ENCODE measurements around the gene POLD4.

The POLD4 gene

DNA sequence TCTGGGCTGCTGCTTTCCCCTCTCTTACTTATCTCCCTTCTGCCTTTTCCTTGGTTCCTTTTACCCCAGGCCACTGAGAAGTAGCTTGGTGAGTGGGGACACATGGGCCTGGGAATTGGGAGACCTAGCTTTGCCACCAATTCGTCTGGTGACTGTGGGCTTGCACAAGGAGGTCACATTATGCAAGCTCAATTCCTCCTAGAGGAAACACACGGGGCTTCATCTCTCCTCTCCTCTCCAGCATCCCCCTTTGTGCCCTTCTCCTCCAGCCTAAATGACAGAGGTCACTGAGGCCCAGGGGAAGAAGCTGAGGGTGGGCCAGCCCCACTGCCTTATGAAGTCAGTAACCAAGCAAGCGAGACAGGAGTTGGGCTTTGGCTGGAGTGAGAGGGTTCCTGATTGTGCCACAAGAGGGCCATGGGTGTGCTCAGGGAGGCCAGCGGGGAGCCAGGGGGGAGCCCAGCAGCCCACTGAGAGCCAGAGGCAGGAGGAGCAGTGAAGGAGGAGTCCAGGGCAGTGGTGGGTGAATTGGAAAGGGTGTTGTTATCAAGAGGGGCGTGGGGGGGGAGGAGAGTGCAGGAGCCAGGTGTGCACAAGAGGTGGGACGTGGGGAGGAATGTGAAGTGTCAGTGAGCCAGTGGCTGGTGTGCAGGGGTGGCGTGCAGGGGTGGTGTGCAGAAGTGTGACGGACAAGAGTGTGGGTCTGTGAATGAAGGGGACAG lies 18.0 kb upstream of the POLD4 start:
- no peak for DNase-seq (ENCODE audit: low spot score)

DNA sequence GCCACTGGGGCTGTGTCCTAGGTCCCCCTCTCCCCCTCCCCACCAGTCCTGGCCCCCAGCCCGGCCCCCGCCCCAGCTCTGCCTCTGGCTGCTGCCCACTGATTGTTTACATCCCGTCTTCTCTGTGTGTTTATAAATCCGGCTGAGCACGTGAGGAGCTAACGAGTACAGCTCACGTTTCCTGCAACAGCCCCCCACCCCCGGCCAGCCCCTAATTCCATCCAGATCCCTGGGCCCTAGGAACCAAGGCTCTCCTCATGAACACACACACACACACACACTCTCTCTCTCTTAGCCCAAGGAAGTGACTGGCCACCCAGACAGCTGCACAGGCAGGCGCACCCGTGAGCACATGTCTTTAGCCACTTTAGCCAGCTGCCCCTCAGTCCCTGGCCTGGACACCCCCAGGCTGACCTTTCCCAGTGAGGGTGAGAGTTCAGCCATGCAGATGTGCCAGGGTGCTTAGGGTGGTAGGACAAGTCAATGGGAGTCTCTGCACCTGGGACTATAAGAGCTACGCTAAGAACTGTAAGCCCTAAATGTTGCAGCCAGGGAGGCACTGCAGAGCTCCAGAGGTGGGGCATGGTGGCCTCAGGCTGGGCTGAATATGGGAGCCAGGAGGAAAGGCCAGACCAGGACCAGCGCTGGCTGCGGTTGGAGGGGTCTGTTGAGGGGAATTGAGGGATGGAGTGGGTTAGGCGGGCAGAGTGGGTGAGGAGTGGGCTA lies 17.2 kb upstream of the POLD4 start:
- no peak for DNase-seq (ENCODE audit: low spot score)

DNA sequence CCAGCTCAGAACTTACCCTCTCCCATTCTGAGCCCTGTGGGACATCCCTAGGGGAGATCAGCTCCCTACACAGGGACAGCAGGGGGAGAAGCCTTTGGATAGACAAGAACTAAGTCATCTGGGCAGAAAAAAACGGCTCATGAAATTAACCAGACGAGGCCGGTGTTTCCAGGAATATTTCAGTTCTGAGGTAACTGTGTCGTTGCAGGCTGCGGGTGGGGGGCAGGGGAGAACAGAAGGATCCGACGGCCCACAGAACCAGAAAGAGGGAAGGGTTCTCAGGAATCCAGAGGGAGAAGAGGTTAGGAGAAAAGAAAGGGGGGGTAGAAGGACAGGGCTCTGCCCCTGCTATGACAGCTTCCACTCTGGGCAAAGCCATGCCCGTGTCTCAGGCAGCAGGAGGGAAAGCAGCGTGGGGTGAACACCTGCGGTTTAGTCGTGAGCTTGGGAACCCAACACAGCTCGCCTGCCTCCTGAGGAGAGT lies 16.5 kb upstream of the POLD4 start:
- DNase-seq (ENCODE audit: low spot score) = no peak

DNA sequence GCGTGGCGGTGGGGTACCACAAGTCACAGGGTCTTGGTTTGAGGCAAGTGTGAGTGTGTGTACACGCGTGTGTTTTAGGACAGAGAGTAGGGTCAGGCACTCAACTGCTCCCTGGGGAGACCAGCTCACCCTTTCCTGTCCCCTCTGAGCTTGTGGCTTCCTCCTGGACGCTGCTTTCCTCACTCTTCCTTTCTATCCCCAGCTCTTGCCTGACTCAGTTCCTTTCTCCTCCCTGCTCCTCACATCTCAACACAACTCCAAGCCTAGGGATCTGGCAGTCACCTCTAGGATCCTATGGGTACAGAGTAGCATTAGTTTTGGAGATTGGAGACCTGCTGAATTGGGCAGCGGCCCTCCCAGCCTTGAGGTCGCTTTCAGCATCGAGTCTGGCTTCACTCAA lies 15.9 kb upstream of the POLD4 start:
- DNase-seq (ENCODE audit: low spot score) = no peak

DNA sequence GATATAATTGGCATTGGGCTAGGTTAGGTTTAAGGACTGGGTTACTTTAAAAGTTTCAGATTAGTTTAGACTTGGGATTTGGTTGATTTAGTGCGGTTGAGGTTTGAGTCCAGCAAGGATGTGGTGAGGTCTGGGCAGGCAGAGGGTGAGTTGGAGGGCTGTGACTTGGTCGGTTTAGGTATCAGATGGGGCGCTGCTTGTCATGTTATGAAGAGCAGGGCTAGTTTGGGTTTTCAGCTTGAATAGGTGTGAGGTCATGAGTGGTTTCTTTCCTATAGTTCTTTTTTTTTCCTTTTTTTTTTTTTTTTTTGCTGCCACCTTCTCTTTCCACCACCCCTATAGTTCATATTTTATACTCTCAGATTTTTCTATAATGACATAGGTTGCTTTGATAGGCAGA lies 15.3 kb upstream of the POLD4 start:
- DNase-seq (ENCODE audit: low spot score) = no peak

DNA sequence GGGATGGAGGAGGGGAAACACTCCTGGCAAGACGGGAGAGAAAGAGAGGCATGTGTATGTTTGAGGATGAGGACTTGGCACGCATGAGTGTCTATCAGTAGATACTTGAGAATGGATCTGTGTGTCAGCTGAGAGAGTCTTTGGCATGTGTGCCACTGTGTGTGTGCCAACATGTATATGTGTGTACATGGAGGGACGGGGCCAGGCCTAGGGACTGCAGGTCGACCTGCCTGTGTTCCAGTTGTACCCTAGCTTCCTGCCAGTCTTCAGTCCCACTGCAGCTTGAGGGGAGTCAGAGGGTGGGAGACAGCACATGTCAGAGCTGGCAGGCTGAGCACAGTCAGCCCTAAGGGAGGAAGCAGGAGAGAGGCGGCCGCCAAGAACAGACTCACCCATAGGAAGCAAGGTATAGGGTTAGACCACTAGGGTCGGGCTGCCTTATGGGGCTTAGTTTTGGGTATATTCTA lies 14.4 kb upstream of the POLD4 start:
- no peak for DNase-seq (ENCODE audit: low spot score)

DNA sequence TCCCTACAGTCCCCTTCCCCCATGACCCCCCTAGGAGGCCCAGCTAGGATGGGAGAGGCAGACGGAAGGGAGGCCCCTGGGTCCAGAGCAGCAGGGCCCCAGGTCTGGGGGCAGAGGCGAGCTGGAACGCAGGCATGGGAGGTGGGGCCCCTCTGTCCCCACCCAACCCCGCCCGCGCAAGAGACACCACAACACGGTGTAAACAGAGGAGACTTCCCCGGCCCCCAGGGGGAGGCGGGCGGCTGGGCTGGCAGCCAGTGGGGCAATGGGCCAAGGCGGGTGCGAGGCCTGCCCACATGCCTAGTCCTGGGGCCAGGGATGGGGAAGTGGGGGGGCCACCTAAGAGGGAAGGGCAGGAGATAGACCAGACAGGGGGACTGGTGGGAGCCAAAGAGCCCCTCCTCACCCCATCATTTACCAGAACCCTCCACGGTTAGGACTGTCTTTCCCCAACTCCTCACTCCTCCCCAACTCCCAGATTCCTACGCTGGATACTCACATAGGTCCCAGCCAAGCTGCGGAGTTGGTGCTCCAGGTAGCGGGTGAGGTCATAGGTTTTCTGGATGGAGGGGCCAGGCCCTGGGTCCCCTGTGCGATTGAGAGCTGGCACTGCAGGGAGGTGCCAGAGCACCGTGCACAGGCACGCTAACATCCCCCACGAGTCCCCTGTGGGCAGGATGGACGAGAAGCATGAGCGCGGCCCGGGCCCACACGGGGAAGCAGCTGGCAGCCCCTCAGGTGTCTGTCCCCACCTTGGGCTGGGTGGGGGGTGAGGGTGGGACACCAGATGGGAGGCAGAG lies 13.8 kb upstream of the POLD4 start:
- no peak for DNase-seq (ENCODE audit: low spot score)

DNA sequence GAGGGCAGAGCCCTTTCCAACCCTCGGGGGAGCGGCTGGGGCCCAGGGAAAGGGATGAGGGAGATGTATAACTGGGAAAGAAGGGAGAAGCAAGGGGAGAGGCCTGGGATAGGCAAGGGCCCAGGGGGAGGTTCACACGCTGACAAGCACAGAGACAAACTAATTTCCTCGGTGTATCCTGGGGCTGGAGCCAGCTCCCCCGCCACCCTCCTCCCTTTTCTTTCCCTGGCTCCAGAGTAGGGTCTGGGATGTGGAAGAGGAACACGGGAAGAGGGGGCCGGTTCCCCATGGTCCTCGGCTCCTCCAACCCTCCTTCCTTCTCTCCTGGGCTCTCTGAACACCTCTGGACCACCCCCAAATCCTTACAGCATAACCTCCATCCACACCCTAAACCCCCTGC lies 13.2 kb upstream of the POLD4 start:
- no peak for DNase-seq (ENCODE audit: low spot score)

DNA sequence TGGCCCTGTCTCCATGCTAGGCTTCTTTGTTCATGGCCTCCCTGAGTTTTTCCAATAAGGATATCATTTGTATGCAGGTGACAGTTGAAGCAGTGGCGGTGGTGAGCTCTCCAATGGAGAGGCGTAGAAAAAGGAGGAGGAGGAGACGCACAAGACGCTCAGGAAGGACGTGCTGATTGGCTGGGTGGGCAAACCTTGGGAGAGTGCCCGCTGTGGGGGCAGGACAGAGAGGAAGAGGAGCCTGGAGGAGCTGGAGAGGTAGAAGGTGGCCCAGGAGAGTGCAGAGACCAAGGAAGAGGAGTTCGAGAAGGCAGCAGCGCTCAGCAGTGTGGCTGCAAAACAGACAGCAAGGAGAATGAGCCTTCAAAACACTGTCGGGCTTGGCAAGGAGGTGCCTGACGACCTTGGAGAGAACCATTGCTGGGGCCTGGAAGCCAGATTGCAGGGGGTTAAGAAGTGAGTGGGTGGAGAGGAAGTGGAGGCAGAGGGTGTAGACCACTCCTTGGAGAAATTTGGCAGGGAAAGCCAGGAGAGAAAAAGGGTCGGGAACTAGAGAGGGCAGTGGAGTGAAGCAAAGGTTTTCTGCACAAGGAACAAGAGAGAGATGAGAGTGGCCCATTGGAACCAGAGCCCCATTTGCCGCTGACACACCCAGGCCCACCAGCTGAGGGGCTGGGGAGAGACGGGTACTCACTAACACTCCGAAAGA lies 12.5 kb upstream of the POLD4 start:
- DNase-seq (ENCODE audit: low spot score) = no peak

DNA sequence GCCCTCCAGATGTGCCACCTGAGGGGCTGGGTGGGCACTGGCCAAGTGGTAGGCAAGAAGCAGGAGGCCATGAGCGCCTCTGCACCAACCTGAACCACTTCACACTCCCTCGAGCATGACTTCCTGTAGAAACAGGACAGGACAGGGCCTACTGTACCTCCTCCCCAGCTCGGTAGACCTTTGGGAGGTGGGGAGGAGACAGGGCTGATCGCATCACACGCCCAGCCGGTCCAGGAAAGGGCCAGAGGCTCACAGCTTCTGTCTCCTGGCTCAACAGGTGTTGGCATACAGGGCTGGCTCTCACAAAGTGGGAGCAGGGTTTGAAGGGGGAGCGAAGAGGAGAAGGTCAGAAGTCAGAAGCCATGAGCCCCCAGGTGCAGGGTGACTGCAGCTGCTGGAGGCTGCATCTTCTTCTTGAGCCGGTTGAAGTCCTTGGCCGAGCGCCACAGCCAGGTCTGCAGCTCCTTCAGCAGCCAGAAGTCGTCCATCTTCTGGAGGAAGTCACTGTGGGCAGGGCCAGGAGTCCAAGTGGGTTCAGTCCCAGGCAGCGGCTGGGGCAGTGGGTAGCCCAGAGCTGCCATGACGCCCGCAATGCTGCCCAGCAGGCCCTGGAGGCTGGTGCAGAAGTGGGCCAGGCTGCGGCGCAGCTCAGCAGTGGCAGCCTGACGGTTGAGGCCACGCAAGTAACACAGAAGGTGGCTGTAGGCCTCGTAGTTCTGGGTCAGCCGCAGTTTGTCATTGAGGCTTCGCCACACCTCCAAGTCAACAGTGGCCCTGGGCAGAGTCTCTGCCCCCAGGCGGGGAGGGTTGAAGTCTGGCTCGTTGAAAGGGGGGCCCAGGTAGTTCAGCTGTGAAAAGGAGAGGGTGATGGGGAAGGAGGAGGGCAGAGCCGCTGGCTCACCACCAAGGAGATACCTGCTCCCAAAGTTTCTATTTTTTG lies 11.7 kb upstream of the POLD4 start:
- no peak for DNase-seq (ENCODE audit: low spot score)

DNA sequence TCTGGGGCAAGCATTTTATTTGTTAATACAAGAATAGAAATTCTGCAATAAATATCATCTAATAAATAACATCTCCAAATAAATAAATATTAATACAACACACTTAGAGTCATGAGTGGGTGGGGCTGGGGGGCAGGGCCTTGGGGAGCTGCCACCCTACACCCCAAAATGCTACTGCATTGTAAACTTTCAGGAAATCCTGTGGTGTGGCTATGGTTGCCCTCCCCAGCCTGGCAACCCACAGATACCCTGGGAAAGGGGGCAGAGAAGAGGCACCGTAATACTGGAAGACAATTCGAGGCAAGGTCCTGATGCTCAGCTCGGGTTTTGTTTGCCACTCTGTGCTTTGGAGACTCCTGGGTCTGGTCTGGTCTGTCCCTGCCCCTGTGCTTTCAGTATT lies 10.8 kb upstream of the POLD4 start:
- no peak for DNase-seq (ENCODE audit: low spot score)

DNA sequence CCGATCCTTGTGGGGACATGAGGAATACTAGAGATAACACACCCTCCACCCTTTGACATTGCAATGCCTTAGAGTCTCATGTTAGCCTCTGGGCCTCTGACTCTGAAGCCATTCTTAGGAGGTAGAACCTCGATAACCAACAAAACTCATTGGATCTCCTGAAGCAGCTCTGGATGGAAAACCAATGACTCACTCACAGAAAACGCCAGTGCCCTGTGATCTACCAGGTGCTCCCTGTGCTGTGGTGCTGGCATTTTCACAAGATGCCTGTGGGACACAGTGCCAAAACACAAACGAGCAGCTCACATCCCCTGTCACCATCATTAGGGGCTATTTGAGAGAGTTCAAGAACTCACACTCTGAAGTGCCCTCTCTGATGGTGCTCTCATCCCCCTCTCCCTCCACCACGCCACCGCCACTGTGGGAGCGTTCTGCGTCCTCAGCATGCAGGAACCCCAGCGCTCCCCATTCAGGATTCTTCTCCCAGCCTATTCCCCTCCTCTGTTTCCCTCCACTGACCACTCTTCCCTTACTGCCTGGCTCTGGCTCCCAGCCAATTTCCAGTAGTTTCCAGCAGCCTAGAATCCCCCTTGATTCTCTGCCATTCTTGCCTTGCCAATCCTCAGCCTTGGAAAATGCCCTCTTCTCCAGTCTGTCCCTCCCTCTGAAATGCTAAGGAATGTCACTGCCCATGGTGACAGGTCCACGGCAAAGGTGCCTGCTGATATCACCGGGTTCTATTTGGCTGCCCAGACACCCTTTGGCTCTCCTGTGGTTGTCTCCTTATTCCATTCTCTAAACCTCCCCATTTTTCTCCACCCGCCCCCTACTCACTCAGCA lies 4.7 kb upstream of the POLD4 start:
- no peak for DNase-seq (ENCODE audit: low spot score)

DNA sequence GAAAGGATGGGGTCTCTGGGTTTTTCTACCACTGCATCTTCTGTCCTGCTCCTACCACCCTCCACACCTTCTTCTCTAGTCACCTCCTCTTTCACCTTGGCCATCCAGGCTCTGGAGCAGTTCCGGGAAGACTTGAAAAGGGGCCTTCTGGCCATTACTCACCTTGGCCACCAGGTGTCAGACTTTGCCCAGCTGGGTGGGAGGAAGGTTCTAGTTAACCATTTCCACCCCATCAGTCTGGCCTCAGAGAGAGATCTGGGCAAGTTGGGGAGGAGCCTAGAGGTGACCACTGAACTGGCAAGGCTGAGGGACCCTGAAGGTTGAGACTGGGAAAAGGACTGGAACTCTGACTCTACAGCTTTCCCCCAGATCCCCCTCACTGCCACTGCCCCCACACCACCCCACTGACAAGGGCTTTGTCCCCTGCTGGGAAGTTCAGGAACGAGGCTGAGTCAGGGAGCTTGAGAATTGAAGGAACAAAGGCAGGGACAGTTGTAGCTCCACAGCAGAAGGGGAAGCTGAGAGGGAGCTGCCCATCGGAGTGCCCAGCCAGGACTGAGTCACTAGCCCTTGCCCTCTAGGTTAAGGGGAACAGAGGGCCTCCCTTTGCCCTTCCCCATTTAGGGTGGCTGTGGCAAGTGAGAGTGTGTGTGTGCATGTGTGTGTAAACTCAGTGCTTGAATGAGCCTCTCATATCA lies 3.7 kb upstream of the POLD4 start:
- DNase-seq (ENCODE audit: low spot score) = no peak

DNA sequence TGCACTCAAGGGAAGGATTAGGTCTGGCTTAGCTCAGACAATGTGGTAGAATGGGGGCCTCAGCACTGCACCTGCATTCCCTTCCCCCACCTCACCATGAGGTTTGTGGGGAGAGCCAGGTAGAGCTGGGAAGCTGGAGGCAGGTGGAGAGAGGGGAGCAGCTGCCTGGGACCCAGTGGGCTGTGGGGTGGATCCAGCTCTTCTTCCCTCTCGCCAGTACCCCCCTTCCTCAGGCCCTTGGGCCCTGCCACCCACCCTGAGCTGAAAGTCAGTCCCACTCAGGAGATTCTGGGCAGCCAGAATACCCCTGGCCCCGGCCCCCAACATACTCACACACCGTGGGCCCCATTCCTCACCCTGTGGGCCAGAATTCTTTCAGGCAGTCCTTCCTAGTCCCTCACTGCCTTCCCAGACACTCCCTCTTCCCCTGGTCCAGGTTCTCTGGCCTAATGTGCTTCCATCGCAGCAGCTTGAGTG lies 3.1 kb upstream of the POLD4 start:
- DNase-seq (ENCODE audit: low spot score) = no peak

DNA sequence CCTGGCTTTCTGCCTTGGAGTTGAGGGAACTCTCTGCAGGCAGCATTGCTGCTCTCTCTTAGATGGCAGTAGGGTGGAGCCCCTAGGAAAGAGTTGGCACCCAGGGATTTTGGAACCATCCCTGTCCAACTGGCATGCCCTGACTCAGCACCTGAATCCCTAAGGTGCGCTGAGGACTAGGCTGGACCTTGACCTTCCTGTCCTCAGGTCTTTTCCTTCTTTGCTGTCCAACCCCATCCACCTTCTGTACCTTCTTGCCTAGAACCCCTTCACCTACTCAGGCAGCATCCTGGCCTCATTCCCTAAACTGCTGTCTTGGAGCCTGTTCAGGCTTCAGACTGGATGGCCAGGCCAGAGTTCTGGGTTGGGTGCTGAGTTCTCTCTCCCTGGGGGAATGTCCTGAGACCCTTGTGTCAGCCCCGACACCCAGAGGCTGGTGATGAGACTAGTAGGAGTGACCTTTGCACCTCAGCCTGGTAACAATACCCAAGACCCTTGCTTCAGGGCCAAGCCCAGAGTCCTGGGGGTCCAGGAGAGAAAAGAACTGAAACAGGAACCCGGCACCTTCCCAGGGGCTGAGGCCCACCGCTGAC lies 2.5 kb upstream of the POLD4 start:
- no peak for DNase-seq (ENCODE audit: low spot score)

DNA sequence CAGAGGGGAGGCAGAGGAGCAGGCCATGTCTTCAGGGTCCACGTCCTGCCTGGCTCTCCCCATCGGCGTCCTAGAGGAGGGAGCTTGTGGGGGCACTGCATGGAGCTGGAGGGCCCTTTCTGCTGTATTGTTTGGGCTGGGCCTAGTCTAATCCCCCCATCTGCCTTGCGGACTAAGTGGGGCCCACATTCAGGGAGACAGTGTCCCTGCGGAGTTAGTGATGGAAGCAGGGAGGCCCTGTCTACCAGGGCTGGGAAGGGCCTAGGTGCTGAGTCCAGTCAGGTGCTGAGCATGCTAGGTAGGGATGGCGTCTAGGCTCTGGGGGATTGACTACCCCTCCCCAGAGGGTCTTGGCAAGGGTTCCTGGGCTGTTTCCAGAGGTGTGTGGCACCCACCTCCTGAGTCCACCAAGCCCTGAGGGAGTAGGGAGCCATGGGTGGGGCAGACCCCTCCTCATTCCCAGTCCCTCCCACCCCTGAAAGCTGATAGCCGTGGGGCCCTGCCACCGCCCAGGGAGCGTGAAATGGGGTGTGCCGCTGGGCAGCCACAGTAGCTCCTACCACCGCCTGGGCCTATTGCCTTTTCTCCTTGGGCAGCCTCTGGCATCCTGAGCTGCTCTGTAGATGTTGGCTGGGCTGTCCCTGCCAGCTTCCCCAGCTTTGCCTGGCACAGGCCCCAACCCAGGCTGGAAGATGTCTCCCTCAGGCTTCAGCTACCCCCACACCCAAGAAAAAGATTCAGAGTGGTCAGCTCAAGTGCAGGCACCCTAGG lies 1.9 kb upstream of the POLD4 start:
- no peak for DNase-seq (ENCODE audit: low spot score)

DNA sequence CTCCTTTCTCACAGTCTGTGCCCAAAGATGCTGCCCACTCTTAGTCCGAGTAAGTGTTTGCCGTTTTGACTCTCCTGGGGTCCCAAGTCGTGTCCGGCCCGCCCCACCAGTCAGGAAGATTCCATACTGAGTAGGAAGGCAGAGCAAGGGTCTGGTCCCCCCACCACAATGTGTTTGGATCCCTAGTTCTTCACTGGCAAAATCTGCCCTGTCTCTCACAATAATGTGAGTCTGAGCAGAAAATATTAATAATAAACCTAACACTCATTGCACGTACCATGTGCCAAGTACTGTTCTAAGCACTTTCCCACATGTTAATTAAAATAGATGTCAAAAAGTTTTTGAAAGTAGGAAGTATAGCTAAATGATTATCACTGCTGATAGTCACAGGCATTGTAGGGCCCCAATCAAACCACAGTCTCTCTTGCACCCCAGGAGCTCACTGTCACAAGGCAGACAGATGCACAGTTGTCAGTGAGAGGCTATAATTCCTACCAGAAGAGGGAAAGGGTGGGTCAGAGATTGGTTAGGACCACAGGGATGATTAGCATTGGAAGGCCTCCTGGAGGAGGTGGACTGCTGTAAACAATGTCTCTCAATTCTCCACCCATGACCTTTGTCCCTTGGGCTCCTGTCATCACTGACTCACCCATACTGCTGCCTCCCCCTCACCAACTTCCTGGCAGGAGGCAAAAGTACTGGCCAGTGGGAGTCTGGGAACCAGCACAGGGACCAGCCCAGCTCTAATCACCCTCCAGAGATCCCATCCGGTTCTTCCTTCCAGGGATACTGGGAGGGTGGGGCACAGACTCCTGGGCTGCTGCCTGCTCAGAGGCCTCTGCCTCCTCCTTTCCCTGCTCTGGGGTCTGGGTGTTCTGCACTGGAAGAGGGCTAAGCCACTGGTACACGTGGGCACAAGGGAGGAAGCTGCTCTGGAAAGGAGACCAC lies 1.0 kb upstream of the POLD4 start:
- DNase-seq (ENCODE audit: low spot score) = no peak

All from left forelimb (tissue), 1 donor.